Kidney epithelial cell (primary cell): ENCODE results near the gene LTB. TPM values are rescaled to one million over a fixed set of nuclear protein-coding genes. Genes with fewer than 3 reads are reported as not detected.

Source experiments
- DNase-seq: peaks from one replicate; pipeline ENCODE4 v3.0.0-alpha.2; 2010; ENCODE audit warnings: low read depth
- H3K27me3 ChIP-seq: 2 replicates; pipeline ENCODE4 v1.6.0; 2011; ENCODE audit warnings: low read length; ENCODE audit not compliant: control insufficient read depth, insufficient read depth
- H3K36me3 ChIP-seq: 2 replicates; pipeline ENCODE4 v1.5.1; 2011; ENCODE audit warnings: low read length; ENCODE audit not compliant: control insufficient read depth, insufficient read depth
- H3K4me3 ChIP-seq: 2 replicates; pipeline ENCODE4 v1.5.1; 2011; ENCODE audit warnings: low read depth, mild to moderate bottlenecking, control low read depth, low read length
- CTCF ChIP-seq: IDR thresholded peaks from 2 replicates; pipeline ENCODE4 v1.5.1; 2011; ENCODE audit warnings: mild to moderate bottlenecking, moderate library complexity, low read length, control low read depth, inconsistent platforms; ENCODE audit not compliant: insufficient read depth, poor library complexity, severe bottlenecking
- total RNA-seq: library from RNA; depleted of rRNA; stranded (reverse); fragments of >200 nt; gene quantifications from 2 replicates; pipeline ENCODE4 v1.2.3, GENCODE V29; 2015

Gene LTB
- total RNA-seq, 1 donor from 2014 or later, result 21.4 TPM

- no peak for TF ChIP-seq CTCF
- no peak for DNase-seq
- Histone ChIP-seq H3K4me3 (peak overlapping the region; percentile 85), H3K36me3 (no peaks in the 10 kb centered on the region), H3K27me3 (no peaks in the 10 kb centered on the region)
Observed at GRCh38 chr6:31581434-31582229, 592 bp downstream of the LTB start.

- Histone ChIP-seq H3K27me3 (no peaks in the 10 kb centered on the region), H3K36me3 (no peaks in the 10 kb centered on the region), H3K4me3 (peak overlapping the region; percentile 85)
- DNase-seq, result no peak
- peak; percentile 71 for TF ChIP-seq CTCF
Observed at GRCh38 chr6:31580807-31581433, 1.3 kb downstream of the LTB start.

GRCh38 chr6:31580438-31580740, 1.8 kb downstream of the LTB start:
- TF ChIP-seq CTCF, result no peak
- DNase-seq, result no peak
- H3K4me3 ChIP-seq, result peak overlapping the region; percentile 85
- no peaks in the 10 kb centered on the region for H3K27me3 ChIP-seq
- no peaks in the 10 kb centered on the region for H3K36me3 ChIP-seq

- H3K4me3 ChIP-seq, result no peak overlapping the region
- H3K36me3 ChIP-seq, result no peaks in the 10 kb centered on the region
- no peaks in the 10 kb centered on the region for H3K27me3 ChIP-seq
- no peak for DNase-seq
- no peak for TF ChIP-seq CTCF
Observed at GRCh38 chr6:31579546-31580437, 2.4 kb downstream of the LTB start.

GRCh38 chr6:31579119-31579505, 3.1 kb downstream of the LTB start:
- DNase-seq, result no peak
- Histone ChIP-seq H3K27me3 (no peaks in the 10 kb centered on the region), H3K4me3 (no peak overlapping the region), H3K36me3 (no peaks in the 10 kb centered on the region)
- no peak for TF ChIP-seq CTCF
